SK-N-SH treated with all-trans-retinoic acid at 6 μM for 48 hours (cell line): ENCODE measurements around the gene ACBD4.

Source experiments
- ATAC-seq: fragments of 200-7000 bp; cut with Tn5 transposase; 3 replicates; pipeline ENCODE4 v1.9.1; 2020; ENCODE audit warnings: mild to moderate bottlenecking, moderate library complexity
- ARNTL ChIP-seq: fragments of 450-650 bp; formaldehyde crosslinking; IDR thresholded peaks from 2 replicates; pipeline ENCODE4 v1.5.0; 2020; ENCODE audit warnings: low read depth, mild to moderate bottlenecking, moderate library complexity, borderline replicate concordance
- BACH2 ChIP-seq: fragments of 250-450 bp; sonication (Bioruptor Pico); IDR thresholded peaks from 2 replicates; pipeline ENCODE4 v1.9.0; 2021; ENCODE audit warnings: mild to moderate bottlenecking, borderline replicate concordance
- CREB5 ChIP-seq: fragments of 250-450 bp; sonication (Bioruptor Pico); IDR thresholded peaks from 2 replicates; pipeline ENCODE4 v1.5.1; 2020; ENCODE audit warnings: low read depth, mild to moderate bottlenecking, moderate library complexity
- CSRNP3 ChIP-seq: fragments of 250-450 bp; sonication (Bioruptor Pico); IDR thresholded peaks from 2 replicates; pipeline ENCODE4 v1.5.1; 2021; ENCODE audit warnings: mild to moderate bottlenecking, moderate library complexity
- ESRRG ChIP-seq: fragments of 250-450 bp; sonication (Bioruptor Pico); IDR thresholded peaks from 2 replicates; pipeline ENCODE4 v1.6.1; 2021; ENCODE audit warnings: mild to moderate bottlenecking
- GLIS3 ChIP-seq: fragments of 250-450 bp; sonication (Bioruptor Pico); IDR thresholded peaks from 2 replicates; pipeline ENCODE4 v1.5.0; 2020; ENCODE audit warnings: mild to moderate bottlenecking, moderate library complexity
- ISL1 ChIP-seq: fragments of 250-450 bp; sonication (Bioruptor Pico); IDR thresholded peaks from 2 replicates; pipeline ENCODE4 v2.1.2; 2022; ENCODE audit warnings: mild to moderate bottlenecking, moderate library complexity
- PATZ1 ChIP-seq: fragments of 250-450 bp; sonication (Bioruptor Pico); IDR thresholded peaks from 2 replicates; pipeline ENCODE4 v1.8.0; 2020; ENCODE audit warnings: mild to moderate bottlenecking, moderate library complexity, borderline replicate concordance
- POU6F1 ChIP-seq: fragments of 250-450 bp; sonication (Bioruptor Pico); IDR thresholded peaks from 2 replicates; pipeline ENCODE4 v1.8.0; 2021; ENCODE audit warnings: low read depth, mild to moderate bottlenecking, moderate library complexity, borderline replicate concordance
- SNAI2 ChIP-seq: fragments of 250-450 bp; sonication (Bioruptor Pico); IDR thresholded peaks from 2 replicates; pipeline ENCODE4 v1.5.0; 2020; ENCODE audit warnings: mild to moderate bottlenecking, moderate library complexity
- TCF4 ChIP-seq: fragments of 250-450 bp; sonication (Bioruptor Pico); IDR thresholded peaks from 2 replicates; pipeline ENCODE4 v1.8.0; 2021; ENCODE audit warnings: mild to moderate bottlenecking, moderate library complexity, borderline replicate concordance
- TOX ChIP-seq: fragments of 250-450 bp; sonication (Bioruptor Pico); IDR thresholded peaks from 2 replicates; pipeline ENCODE4 v1.8.0; 2021; ENCODE audit warnings: mild to moderate bottlenecking, moderate library complexity, borderline replicate concordance
- TSHZ2 ChIP-seq: fragments of 250-450 bp; sonication (Bioruptor Pico); IDR thresholded peaks from 2 replicates; pipeline ENCODE4 v1.5.0; 2020; ENCODE audit warnings: mild to moderate bottlenecking, moderate library complexity
- ZC3H10 ChIP-seq: fragments of 250-450 bp; sonication (Bioruptor Pico); IDR thresholded peaks from 2 replicates; pipeline ENCODE4 v1.5.1; 2021; ENCODE audit warnings: mild to moderate bottlenecking, moderate library complexity
- ZFP3 ChIP-seq: fragments of 250-450 bp; sonication (Bioruptor Pico); IDR thresholded peaks from 2 replicates; pipeline ENCODE4 v1.5.0; 2020; ENCODE audit warnings: mild to moderate bottlenecking, moderate library complexity
- ZFP30 ChIP-seq: fragments of 450-650 bp; formaldehyde crosslinking; IDR thresholded peaks from 2 replicates; pipeline ENCODE4 v1.5.0; 2022; ENCODE audit warnings: mild to moderate bottlenecking, moderate library complexity
- ZNF70 ChIP-seq: fragments of 450-650 bp; formaldehyde crosslinking; IDR thresholded peaks from 2 replicates; pipeline ENCODE4 v1.5.0; 2020; ENCODE audit warnings: mild to moderate bottlenecking, moderate library complexity

ACBD4 gene

GRCh38 chr17:45138911-45139532 lies 3.5 kb downstream of the ACBD4 start (continued):
- TF ChIP-seq POU6F1 (CRISPR knock-in tag): no peak
- no peak for TF ChIP-seq PATZ1 (CRISPR knock-in tag)
- no peak for TF ChIP-seq ZNF70
- TF ChIP-seq, all 23 proteins: peak for 0

GRCh38 chr17:45139533-45139920 lies 4.0 kb downstream of the ACBD4 start:
- no peak for TF ChIP-seq ZC3H10
- no peak for ATAC-seq

- no peak for ATAC-seq
- no peak for TF ChIP-seq ESRRG (CRISPR knock-in tag)
- no peak for TF ChIP-seq ARNTL (CRISPR knock-in tag)
- no peak for TF ChIP-seq POU6F1 (CRISPR knock-in tag)
- TF ChIP-seq ZFP30 (CRISPR knock-in tag): no peak
- no peak for TF ChIP-seq TCF4 (CRISPR knock-in tag)
- no peak for TF ChIP-seq BACH2 (CRISPR knock-in tag)
- TF ChIP-seq ZFP3: no peak
- TF ChIP-seq ISL1: no peak
- no peak for TF ChIP-seq SNAI2 (CRISPR knock-in tag)
- no peak for TF ChIP-seq TOX (CRISPR knock-in tag)
- no peak for TF ChIP-seq CSRNP3 (CRISPR knock-in tag)
These were observed 7.7 kb downstream of the ACBD4 start for GRCh38 chr17:45143094-45143670.

- no peak for ATAC-seq
- no peak for TF ChIP-seq GLIS3 (CRISPR knock-in tag)
- no peak for TF ChIP-seq TCF4 (CRISPR knock-in tag)
- TF ChIP-seq TSHZ2 (CRISPR knock-in tag): no peak
- no peak for TF ChIP-seq ESRRG (CRISPR knock-in tag)
- no peak for TF ChIP-seq BACH2 (CRISPR knock-in tag)
- TF ChIP-seq CREB5 (CRISPR knock-in tag): no peak
These were observed 8.3 kb downstream of the ACBD4 start for GRCh38 chr17:45143767-45144198.
